Activated CD4-positive, alpha-beta T cell treated with anti-CD3 and anti-CD28 coated beads, Interleukin-2, Interleukin-6, amounts not matched to agents 100 ng/mL and 50 ng/mL, durations not matched to agents 16 hours and 8 hours (primary cell): ENCODE results near the gene ASMT.
"Not testable (repeated sequence)": the region's sequence is repeated elsewhere in the genome, so short reads cannot be mapped to it uniquely, and the experiment has no call there.

ENCODE experiments used
- DNase-seq: peaks from one replicate; pipeline ENCODE4 v3.0.0-alpha.2; 2020

ASMT gene

GRCh38 chrX:1614927-1615326 is at the start of gene ASMT:
Gene ASMT (plus strand): TSS chrX:1615059. CDS start chrX:1615200, 141 bp downstream.
- DNase-seq = no peak

DNA sequence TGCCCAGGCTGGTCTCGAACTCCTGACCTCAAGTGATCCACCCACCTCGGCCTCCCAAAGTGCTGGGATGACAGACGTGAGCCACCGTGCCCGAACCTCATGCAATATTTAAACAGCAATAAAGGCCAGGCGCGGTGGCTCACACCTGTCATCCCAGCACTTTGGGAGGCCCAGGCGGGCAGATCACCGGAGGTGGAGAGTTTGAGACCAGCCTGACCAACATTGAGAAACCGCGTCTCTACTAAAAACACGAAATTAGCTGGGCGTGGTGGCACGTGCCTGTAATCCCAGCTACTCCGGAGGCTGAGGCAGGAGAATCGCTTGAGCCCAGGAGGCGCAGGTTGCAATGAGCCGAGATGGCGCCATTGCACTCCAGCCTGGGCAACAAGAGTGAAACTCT is 40.7 kb upstream of the ASMT start:
- DNase-seq = not testable (repeated sequence)

- DNase-seq = peak; percentile 42
Measured at GRCh38 chrX:1576201-1576992, 38.5 kb upstream of the ASMT start.

DNA sequence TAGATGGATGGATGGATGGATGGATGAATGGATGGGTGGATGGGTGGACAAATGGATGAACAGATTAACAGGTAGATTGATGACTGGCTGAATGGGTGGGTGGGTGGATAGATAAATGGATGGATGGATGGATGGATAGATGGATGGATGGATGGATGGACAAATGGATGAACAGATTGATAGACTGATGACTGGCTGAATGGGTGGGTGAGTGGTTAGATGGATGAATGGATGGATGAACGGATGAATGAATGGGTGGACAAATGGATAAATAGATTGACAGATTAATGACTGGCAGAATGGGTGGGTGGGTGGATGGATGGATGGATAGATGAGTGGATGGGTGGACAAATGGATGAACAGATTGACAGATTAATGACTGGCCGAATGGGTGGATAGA is 37.0 kb upstream of the ASMT start:
- no peak for DNase-seq

DNA sequence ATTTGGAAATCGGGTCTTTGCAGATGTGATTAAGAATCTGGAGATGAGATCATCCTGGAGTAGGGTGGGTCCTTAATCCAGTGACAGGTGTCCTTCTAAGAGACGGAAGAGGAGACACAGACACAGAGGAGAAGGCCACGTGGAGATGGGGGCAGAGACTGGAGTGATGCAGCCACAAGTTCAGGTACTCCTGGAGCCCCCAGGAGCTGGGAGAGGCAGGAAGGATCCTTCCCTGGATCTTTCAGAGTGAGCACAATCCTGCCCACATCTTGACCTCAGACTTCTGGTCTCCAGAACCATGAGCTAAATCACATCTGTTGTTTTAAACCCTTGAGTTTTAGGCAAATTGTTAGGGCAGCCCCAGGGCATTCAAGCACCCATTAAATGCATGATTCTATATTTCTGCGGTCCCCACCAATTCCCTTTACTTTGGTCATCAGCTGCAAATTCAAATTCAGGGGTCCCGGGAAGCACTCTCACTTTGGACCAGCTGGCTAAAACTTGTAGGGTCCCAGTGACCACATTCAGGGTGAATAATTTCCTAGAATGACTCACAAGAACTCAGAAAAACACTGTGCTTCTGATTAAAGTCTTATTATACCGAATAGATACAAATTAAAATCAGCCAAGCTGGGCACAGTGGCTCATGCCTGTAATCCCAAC is 36.2 kb upstream of the ASMT start:
- DNase-seq = no peak

- peak; percentile 90 for DNase-seq
Measured at GRCh38 chrX:1581132-1581531, 33.7 kb upstream of the ASMT start.

- DNase-seq = peak; percentile 90
Measured at GRCh38 chrX:1582686-1583437, 32.0 kb upstream of the ASMT start.

- no peak for DNase-seq
Measured at GRCh38 chrX:1584237-1585011, 30.4 kb upstream of the ASMT start.

- DNase-seq = no peak
Measured at GRCh38 chrX:1587161-1587560, 27.7 kb upstream of the ASMT start.

DNA sequence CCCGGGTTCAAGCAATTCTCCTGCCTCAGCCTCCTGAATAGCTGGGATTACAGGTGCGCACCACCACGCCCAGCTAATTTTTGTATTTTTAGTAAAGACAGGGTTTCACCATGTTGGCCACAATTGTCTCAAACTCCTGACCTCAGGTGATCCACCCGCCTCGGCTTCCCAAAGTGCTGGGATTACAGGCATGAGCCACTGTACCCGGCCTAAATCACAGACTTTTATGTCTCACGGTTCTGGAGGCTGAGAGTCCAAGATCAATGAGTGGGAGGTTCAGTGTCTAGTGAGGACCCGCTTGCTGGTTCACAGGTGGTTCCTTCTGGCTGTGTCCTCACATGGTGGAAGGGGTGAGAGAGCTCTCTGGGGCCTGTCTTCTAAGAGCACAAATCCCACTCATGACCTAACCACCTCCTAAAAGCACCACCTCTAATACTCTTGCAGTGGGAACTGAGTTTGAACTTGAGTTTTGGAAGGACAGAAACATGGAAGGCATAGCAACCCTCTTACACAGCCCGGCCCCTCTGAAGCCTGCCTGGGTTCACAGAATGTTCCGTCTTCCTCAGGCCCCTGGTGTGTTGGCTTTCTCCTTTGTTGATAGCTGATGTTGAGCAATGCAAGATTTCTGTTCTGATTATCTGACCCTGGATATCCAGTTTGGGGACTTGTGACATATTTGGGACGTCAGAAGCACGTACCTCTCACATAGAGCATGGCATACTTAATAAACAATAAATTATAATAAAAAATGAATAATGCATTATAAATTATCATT is 25.3 kb upstream of the ASMT start:
- DNase-seq = no peak

DNA sequence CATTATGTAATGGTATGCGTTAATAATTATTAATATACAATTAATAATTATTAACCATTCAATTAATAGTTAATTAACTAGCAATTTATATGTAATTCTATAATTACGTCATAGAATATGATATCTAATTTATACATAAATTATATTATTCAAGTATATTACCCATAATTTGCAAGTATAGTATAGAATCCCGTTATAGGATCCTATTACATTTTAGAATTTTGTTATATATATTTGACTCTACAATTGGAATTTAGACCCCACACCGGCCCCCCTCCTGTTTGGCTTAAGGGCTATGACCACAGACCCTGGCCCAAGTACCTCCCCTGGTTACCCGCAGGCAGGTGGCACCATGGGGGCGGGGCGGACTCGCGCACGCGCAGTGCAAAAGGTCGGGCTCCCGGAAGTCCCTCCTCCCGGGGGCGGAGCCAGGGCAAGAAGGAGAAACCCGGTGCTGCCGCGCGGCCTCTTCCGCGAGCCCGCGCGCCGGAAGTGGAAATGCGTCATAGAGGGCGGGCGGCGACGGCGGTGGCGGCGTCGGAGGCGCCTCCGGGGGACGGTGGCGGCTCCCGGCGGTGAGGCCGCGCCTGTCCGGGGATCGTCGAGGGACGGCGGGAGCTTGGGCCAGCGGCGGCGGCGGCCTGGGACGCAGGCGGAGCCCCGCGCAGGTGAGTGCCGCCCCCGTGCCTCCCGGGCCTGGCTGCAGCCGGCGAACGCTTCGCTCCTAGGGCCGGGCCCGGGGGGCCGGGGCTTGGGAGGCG is 23.6 kb upstream of the ASMT start, which contains the start of gene AKAP17A:
Gene AKAP17A, plus strand, starts transcription at position 503 of the 761 bp plus-strand sequence. CDS start 1,859 bp downstream, outside the sequence.
- peak; percentile 100 for DNase-seq

DNA sequence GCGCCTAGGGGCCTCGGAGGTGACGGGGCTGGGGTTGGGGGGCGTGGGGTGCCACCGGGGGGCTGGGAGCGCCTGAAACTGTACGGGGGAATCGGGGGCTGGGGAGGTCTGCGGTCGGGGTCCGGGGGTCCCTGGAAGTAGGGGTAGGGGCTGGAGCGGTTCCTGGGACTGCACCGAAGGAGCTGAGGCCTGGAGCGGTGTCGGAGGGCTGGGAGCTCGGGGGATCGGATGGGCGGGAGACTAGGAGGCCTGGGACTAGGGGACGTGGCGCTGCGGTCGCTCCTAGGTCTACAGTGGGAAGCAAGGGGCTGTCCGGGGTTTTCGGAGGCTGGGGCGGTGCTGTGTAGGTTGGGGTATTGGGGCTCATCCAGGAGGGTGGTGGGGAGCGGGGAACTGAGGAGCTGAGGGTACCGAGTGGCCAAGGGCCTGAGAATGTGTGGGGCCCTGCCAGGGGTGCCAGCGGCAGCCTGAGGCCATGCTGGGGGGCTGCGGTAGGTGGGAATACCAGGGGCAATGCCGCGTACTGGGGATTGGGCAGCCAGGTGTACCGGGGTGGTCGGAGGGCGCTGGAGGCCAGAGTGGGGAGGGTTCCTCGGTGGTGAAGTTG is 22.9 kb upstream of the ASMT start:
- DNase-seq = no peak

GRCh38 chrX:1592470-1593142 is 22.3 kb upstream of the ASMT start:
- peak; percentile 32 for DNase-seq

- DNase-seq = no peak
Measured at GRCh38 chrX:1593286-1594271, 21.3 kb upstream of the ASMT start.

DNA sequence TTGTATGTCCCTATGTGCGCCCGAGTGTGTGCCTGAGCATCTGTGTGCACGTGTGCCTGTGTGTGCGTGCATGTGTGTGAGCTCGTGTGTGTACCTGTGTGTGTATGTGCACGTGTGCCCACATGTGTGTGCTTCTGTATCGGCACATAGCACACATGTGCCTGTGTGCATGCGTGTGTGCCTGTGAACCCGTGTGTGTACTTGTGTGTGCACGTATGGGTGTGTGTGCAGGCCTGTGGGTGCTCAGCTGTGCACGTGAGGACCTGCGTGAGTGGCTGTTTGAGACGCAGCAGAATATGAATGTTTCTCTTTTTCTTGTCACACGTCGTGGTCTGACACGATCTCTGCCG is 19.2 kb upstream of the ASMT start:
- no peak for DNase-seq

DNA sequence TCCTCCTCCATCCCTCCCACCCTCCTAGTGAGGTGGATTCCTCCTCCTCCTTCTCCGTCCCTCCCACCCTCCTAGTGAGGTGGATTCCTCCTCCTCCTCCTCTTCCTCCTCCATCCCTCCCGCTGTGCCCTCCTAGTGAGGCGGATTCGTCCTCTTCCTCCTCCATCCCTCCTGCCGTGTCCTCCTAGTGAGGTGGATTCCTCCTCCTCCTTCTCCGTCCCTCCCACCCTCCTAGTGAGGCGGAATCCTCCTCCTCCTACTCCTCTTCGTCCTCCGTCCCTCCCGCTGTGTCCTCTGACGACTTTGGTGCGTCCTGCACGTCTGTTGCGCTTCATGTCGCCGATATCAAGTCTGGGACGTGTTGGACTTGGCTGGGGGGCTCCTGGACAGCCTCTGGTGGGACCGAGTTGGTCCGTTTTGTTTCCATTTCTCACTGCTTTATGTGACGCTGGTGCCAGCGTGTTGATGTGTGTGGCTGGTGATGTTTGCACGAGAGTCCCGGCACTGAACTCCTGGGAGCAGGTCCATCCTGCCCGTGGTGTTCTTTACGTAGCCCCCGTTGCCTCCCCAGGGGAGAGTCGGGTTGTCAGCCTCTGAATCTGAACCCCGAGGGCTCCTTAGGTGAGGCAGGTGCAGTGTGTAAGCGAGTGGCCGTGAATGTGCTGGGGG is 18.0 kb upstream of the ASMT start:
- DNase-seq = no peak

DNA sequence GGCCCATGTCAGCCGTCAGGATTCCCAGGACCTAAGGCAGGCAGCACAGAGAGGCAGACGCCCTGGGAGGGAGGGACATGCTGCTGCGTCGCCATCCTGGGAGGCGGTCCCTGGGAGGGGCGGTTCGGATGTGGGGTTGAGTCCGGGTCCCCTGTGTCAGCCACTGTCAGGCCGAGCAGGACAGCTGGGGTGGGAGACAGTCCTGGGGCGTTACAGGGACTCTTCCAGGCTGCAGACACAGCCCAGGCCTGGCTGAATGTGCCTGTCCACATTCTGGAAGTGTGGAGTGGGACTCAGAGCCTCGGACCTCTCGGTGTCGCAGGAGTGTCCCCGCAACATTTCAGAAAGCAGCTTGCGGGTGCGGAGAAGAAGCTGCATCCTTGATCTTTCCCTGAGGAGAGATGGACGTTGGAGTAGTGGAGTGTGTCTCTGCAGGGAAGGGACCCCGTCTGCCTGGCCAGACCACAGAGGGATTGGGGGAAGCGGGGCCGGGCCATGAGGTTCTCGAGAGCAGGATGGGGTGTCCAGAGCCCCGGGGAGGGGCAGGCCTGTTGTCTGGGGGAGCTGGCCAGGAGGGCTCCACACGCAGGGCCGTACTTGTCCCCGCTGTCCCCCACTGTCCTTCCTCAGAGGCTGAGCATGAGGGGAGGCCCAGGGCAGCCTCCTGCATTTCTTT is 17.4 kb upstream of the ASMT start:
- DNase-seq = no peak
